Effector CD4-positive, alpha-beta T cell (primary cell): ENCODE results near the gene ARHGAP15.

Source experiments
- DNase-seq: peaks from one replicate; pipeline ENCODE4 v3.0.0-alpha.2; 2020

The ARHGAP15 gene

DNA sequence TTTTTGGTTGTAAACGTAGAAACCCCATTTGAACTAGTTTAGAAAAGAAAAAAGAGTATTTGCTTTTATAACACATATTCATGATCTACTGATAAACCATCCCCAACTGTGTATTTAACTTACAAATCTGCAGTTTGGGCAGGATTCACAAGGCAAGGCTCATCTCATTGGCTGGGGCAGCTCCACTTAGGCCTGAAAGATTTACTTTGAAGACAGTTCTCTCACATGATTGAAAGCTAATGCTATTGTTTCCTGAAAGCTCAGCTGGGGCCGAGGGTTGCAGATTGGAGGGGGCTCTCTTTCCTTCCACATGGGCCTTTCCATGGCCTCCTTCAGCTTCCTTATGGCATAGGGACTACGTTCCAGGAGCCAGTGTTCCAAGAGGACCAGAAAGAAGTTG, 47.4 kb downstream of the ARHGAP15 start:
- no peak for DNase-seq

DNA sequence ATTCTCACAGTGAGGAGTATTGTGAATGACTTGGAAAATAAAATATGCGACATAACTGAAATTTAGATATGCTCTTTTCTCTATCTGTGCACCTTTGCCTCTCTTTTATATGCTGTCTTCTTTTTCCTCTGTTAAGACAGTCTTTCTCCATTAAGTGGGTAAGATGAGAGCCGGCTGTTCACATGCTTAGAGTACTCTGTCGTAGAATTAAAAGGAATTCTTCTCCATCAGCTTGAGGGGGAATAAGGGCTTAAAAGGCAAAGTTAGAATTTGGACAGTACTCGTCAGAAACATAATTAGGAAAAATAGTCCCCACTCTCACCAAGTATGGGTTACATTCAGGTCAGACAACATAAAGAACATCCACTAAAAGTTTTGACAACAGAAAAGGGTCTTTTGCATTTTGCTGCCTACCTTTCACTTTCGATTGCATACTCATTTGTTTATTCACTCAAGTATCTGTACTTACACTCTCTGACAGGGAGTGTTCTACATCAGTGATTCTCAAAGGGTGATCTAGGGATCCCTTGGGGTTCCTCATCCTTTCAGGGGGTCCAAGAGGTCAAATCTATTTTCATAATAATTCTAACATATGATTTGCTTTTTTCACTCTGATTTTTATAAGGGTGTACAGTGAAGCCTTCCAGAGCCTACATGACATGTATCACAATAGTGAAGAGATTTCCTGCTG, 48.0 kb downstream of the ARHGAP15 start:
- DNase-seq = no peak

GRCh38 chr2:143181494-143181893, 52.3 kb downstream of the ARHGAP15 start:
- no peak for DNase-seq

- no peak for DNase-seq
Measured at GRCh38 chr2:143182649-143183048, 53.4 kb downstream of the ARHGAP15 start.

DNA sequence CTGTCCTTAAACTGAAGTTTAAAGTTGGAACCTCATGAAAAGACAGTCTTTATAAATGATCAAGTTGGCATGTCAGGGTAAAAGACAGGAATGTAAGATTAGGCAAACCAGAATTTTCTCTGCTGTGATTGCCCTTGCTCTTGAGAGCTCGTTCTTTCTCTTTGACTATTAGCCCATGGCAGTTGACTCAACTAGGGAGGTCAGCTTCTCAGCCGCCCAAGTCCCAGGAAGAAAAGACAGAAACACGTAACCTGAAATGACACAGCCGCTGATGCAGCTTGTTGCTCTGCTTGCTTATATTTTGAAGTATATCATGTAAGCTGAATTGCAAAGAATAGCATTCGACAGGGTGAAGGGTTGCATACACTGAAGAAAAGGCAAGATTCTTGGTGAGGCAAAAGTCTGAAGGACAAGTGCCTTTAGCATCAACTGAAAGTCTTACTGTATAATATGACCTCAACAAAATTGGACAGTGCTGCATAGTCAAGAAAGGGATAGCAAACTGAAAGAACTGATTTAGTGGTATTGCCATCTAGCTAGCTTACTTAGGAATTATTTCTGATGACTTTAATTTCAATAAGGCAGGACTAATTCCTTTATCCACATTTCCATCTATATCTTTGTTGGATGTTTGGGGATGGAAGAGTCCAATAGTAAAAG, 54.7 kb downstream of the ARHGAP15 start:
- no peak for DNase-seq

DNA sequence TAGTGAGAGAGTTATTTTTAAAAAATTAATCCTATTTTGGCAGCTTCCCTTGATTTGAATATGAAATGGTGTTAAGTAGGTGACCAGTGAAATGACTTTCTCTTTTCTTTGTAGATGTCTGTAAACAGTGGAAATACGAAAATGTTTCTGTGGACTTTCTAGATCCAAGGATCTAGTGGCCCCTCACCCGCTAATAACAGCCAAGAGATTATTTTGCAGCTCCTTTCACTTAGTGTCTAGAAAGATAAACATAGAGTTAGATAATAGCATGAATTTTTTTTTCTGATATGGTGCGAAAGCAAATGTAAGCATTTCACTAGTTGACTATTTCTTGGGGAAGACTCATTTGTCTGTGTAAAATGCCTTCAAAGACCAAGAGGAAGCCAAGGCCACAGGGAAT, 57.7 kb downstream of the ARHGAP15 start:
- DNase-seq = no peak

DNA sequence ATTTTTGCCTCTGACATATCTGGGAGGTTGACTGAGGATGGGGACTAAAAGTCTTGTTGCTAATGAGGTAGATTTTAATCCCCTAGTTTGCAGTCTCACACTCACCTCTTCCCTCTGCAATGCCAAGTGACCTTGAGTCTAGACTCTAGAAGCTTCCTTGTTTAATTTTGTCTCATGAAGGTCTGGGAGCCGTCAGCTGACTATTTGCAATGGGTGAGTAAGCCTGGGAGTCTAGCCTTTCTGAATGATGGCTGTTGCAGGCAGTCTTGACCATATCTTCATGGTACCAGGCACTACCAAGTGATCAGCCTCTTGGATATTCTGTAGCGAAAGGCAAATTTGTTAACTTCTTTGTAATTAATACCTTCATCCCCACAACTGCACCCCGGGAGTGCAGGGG, 61.2 kb downstream of the ARHGAP15 start:
- no peak for DNase-seq

DNA sequence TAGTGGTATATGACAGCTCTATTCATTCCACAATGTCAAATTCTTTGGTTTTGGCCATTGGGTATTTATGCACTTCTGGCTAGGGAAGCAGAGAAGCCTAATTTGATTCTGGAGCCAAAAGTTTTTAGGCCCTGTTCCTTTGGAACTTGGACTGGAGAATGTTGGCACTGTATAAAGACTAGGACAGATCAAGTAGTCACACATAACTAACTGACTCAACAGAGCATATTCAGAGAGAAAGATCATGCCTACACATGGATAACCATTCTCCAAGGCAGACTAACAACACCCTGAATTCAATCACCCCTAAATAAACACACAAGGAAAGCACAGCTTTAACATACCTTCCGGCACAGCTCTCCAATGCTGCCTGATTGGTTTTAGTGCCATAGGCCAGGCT, 62.9 kb downstream of the ARHGAP15 start:
- DNase-seq = no peak

DNA sequence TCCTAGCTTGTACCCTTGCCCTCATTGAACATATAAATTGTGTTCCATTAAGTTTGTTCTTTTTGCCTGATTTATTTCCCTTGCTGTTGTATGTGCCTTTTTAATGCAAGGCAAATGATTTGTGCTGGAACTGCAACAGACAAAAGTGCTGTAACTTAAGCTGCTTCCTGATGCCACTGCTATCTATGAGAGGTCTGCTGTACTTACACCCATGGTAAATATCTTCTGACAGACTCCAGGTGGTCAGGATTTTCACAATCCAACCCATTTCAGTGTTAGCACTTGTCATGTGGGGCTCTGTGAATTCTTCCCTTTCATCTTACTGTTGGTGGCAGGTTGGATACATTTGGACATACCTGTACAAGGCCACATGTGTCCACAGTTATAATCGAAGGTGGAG, 63.5 kb downstream of the ARHGAP15 start:
- no peak for DNase-seq

DNA sequence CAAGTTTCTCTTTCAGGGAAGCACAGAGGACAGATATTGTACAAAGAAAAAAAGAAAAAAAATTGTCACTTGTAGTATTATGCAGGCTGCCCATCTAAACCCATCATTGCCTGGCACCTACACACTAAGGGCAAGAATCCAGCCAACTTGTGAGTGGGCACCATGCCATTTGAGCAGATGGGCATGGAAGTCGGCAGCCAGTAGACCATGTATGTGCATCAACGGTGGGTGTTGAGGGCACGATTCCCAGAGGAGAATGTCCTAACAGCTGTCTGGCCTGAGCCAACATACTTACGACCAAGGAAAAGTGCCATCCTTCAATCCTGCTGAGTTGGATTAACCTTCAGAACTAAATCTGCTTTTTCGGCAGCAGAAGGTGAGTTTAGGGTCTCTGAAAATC, 63.9 kb downstream of the ARHGAP15 start:
- no peak for DNase-seq

- DNase-seq = no peak
Measured at GRCh38 chr2:143195511-143195910, 66.3 kb downstream of the ARHGAP15 start.

- DNase-seq = no peak
Measured at GRCh38 chr2:143204062-143204461, 74.8 kb downstream of the ARHGAP15 start.

GRCh38 chr2:143205106-143205764, 76.0 kb downstream of the ARHGAP15 start:
- no peak for DNase-seq

DNA sequence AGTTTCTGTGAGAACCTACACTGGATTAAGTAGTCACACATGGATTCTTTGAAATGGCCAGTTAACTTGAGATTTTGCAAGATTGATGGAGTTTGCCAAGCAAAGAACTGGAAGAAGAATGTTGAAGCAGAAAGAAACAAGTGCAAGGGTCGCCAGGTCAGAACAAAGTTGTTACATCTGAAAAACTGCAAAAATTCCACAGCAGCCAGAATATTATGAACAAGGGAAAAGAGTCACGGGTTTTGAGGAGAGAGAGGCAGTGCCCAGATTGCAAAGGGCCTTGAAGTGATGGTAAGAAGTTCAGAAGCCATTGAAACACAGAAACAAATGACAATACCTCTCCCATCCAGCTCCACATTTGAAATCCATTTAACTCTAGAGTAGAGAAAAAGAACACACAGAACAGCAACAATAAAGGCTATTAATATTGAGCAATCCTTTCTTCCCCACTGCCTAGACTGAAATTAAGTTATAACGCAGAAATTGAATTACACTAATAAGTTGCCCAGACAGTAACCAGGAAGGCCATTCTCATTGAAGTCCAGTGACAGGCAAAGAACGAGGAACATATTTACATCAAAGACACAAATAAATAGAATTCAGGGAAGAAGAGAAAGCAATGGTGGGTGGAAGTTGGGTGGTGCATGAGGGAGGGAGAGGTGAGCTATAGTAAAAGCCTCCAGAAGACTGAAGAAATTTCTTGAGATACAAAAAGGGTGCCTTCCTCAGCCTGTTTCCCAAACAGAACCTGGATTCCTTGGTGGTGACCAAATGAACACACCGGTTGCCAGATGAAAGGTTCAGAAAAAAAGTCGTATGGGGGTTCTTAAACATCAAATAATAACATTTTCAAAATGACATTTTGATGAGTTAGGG, 80.6 kb downstream of the ARHGAP15 start:
- no peak for DNase-seq

DNA sequence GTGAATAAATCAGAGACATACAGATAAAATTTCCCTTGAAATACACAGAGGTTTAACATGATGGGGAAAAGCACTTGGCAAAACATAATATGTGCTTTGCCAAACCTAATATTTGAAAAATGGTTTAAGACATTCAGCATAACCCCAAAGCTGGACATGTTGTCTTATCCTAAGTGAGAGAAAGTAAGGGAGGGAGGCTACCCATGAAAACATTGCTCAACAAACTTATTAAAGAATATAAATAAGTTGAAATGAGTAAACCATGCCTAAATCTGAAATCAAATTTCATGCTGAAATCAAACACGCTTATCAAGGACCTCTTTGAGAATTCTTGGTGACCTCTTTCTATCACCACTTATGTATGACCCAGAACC, 81.2 kb downstream of the ARHGAP15 start:
- DNase-seq = no peak

GRCh38 chr2:143217512-143218115, 88.4 kb downstream of the ARHGAP15 start:
- DNase-seq = no peak

GRCh38 chr2:143218621-143219020, 89.4 kb downstream of the ARHGAP15 start:
- DNase-seq = no peak

GRCh38 chr2:143219266-143219665, 90.0 kb downstream of the ARHGAP15 start:
- no peak for DNase-seq

DNA sequence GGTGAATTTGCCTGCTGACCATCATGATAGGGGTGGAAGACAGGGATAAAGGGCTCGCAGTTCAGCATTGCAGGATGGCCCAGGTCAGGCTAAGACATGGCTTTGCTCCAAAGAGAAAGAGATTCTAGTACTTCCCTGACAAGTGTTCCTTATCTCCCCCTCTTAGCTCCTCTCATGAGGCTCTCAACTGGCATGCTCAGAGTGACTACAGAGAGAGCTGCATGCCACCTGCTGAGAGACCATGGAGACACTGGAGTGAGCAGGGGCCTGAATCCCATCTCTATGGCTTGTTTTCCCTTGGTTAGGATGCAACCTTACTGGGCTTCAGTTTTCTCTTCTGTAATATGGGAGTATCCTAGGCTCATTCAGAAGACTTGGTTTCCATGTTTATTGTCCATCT, 94.3 kb downstream of the ARHGAP15 start:
- no peak for DNase-seq

- no peak for DNase-seq
Measured at GRCh38 chr2:143225931-143226330, 96.7 kb downstream of the ARHGAP15 start.

DNA sequence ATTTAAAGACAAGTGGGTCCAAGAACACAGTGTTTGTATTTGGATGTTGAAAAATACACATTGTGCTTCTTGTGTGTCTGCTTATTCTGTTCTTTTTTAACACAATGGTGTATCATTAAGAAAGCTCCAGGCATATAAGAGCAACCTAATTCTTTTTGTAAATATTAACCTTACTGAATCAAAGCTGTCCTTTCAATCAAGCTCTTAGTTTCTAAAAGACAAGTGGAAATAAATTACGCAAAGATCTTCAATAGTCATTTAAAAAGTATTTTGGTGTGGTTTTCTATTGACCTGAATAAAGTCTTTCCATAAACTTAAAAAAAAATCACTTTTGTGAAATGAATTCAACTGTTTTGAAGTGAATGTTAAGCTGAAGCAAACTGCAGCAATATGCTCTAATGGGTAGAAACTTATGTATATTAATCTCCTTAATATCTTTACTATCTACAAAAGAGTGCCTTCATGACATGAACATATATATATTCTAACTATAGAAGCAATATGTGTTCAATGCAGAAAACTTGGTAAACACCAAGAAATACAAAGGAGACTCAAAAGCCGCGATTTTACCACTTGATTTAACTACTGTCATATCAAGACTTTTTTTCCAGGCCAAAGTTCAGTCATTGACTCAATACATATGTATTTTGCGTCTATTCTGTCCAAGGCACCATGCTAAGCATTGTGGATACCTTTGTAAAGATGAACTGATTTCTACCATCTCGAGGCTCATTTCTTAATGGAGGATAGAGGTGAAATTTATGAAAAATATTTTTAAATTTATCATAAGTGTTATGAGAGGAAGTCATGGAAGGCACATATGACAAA, 97.7 kb downstream of the ARHGAP15 start:
- DNase-seq = no peak

DNA sequence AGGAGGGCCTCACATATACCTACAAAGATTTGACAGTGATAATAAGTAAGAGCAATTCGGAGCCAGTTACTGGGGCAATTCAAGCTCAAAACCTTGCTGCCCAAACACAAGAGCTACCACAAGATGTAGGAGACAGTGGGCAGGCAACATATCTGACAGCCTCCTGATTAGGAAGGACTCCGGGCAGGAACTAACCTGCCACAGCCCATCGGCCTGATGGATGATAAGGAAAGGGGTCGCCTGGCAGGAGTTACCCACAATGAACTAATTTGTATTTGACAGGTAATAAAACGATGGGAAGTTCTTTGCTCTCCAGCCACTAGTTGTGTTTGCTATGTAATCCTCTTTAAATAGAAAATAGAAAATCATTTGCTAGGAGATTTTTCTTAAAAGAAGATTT, 100.2 kb downstream of the ARHGAP15 start:
- DNase-seq = no peak
